ACHN (cell line): ENCODE measurements around the gene ELF4.
"Not testable (repeated sequence)": the region's sequence is repeated elsewhere in the genome, so short reads cannot be mapped to it uniquely, and the experiment has no call there.

Experiments
- DNase-seq: peaks from one replicate; pipeline ENCODE4 v3.0.0-alpha.2; 2015
- in situ Hi-C: cut with HindIII; loops from 2 replicates; pipeline ENCODE4 v1.10.0; 2017; ENCODE audit warnings: low sequenced_read_pairs, low pct_ligation_motif_present, low pct_unique_long_range_greater_than_20kb

The ELF4 gene

DNA sequence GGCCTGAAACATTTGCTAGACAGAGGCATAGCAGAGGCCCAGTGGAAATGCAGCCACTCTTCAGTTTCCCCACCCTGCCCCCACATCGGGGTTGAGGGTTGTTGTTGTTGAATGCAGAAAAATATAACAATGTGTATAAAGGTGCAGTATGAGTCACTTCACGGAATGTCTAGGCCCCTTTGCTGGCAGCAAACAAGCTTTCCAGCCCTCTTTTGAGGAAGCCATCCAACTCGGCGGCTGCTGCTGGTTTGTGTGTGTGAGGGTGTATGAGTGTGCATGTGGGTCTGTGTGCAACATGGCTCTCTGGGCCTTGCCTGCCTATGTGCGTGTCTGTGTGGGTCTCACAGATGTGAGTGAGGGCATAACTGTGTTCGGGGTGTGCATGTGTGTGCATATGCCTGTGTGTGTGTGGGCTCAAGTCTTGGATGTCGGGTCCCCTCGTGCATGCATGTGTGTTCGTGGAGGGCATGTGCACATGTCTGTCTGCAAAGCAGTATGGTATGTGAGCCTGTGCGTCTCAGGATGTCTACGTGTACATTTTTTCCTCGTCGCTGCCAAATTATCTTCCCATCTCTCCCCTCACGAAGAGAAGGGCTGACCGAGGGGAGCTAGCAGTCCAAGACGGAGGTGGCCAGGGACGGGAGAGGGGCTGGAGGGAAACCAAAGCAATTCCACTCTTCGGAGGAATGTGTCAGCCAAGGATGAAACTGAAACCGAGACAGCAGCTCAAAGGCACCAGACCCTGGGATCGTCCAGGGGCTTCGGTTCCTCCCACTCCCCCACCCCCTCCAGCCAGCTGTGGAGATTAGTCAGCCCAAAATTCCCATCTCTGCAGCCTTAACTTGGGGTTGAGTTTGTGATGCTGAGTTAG is 8.4 kb upstream of the ELF4 start:
- peak; percentile 3 for DNase-seq
- in situ Hi-C loops = no loop called here

DNA sequence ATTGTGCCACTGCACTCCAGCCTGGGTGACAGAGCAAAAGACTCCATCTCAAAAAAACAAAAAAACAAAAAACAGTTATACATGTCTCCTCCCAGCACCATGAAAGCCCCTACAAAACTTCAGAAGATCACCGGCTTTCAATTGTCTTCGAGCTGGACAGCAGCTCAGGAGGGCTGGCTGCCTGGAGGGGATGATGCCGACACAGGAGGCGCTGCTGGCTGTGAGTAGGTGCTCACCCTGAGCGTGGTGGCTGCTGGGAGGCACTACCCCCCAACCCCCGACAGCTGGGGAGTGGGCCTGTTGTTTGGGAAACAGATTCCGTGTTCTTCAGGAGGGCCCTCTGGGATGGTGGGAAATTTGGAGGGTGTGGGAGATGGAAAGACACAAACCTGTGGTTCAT is 6.9 kb upstream of the ELF4 start:
- no peak for DNase-seq
- in situ Hi-C loops = no loop called here

DNA sequence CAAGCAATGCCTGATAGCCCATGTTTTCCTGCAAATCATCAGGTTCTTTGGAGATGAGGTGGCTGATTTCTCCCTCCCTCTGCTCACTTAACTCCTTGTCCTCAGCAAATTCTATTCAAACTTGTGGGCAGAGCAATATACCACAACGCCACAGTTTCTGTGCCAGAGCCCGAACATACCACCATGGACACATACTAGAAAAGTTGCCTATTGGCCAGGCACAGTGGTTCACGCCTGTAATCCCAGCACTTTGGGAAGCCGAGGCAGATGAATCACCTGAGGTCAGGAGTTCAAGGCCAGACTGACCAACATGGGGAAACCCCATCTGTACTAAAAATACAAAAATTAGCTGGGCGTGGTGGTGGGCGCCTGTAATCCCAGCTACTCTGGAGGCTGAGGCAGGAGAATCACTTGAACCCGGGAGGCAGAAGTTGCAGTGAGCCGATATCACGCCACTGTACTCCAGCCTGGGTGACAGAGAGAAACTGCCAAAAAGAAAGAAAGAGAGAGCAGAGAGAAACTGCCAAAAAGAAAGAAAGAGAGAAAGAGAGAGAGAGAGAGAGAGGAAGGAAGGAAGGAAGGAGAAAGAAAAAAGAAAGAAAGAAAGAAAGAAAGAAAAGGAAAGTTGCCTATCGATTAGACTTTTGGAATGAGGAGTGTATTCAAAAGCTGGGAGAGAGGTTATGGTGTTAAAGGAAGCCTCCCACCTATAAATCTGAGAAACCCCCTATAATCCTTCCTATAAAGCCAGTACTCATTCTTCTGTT is 5.0 kb upstream of the ELF4 start:
- DNase-seq, in situ Hi-C loops: not testable (repeated sequence)

DNA sequence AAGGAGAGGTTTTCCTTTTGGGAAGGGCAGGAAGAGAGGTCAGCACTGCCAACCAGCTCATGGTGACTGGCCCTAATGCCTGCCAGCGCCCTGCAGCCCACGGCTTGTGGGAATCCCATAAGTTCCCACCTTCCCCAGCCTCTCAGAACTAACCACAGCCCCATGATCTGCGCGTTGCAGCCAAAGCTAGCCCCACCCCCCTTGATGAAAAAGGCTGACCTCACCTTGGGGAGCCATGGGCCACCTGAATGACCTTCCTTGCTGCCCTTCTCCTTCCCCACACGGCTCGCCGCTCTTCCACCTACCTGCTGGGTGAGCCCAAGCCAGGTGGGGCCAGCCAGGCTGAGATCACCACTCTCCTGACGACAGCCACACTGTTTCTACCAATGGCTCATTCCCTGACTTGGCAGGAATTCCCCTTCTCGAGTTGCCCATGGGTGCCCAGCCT is 3.9 kb upstream of the ELF4 start:
- in situ Hi-C loops = no loop called here
- DNase-seq = peak; percentile 7

DNA sequence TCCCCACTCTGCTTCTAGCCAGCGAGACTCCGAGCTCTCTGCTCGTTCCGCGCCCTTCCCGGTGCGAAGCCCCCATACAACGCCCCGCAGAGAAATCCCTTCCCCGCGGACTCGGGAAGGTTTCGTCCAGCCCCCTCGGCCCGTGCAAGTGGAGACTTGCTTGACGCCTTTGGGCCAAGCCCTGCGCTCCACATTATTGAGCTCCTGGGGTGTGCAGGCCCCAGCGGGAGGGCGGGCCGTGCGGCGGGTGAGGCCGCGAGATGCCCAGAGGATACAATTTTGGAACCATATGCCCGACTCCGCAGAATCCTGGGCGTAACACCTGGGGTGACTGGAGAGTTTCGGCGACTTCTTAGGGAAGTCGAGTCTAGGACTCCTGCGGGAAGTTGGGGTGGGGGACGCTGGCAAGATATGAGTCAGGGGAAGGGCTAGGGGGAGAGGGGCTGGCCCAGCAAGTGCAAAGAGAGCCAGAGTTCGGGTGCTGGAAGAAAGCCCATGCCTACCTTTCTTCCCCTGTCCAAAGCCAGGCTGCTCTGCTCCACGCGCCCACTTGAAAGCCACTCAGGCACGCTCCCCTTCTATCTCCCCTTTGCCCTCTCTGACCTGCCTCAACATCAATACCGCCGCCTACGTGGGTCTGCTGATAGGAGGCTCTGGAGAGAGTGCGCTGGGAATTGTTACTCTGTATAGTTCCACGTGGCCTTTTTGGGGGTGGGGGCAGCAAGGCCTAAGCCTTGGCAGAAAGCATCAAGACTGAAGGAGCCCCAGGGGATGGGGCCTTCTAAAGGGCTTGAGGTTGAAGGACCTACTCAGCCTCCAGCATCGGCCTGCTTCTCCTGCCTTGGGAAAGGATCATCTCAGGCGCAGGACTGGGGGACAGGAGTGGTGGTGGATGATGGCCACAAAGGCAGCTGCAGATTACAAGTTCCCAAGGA is 1.2 kb upstream of the ELF4 start:
- peak; percentile 19 for DNase-seq
- in situ Hi-C loops = no loop called here

DNA sequence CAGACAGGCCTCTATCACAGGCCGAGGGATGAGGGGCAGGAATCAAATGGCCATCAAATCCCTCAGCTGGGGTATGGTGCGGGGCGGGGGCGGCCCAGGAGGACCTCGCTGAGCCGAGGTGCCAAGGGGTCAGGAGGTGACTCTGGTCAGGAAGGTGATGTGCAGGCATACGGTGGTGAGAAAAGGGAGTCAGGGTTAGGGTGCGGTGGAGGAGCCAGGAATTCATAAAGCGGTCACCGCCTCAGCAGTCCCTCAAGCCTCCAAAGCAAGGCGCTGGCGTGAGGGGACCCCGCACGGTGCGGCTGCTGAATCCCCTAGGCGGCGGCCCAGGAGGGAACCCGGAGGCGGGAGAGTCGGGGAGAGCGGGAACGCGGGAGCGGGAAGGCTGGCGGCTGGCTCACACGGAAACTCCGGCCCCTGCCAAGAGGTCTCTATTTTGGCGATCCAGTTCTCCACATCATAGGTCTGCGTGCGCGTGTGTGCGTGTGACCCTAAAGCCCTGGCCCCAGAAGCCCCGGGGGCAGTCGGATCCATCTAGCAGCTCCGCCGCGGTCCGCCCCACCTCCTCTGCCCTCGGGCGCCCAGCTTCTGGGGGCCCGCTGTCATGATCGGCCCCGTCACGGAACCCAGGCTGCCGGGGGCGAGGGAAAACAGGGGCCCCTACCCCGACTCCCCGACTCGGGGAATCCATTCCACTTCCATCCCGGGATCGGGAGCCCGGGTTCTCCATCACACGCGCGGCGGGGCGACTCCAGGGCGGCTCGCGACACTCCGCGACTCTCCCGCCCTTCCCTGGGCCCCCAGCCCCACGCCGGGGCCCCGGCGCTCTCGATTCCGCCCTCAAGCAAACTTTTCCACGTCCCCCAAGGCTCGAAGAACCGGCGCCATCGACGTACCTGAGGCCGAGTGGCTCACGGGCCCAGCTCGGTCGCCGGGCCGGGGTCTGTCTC is 593 bp downstream of the ELF4 start:
- in situ Hi-C loops = no loop called here
- no peak for DNase-seq

DNA sequence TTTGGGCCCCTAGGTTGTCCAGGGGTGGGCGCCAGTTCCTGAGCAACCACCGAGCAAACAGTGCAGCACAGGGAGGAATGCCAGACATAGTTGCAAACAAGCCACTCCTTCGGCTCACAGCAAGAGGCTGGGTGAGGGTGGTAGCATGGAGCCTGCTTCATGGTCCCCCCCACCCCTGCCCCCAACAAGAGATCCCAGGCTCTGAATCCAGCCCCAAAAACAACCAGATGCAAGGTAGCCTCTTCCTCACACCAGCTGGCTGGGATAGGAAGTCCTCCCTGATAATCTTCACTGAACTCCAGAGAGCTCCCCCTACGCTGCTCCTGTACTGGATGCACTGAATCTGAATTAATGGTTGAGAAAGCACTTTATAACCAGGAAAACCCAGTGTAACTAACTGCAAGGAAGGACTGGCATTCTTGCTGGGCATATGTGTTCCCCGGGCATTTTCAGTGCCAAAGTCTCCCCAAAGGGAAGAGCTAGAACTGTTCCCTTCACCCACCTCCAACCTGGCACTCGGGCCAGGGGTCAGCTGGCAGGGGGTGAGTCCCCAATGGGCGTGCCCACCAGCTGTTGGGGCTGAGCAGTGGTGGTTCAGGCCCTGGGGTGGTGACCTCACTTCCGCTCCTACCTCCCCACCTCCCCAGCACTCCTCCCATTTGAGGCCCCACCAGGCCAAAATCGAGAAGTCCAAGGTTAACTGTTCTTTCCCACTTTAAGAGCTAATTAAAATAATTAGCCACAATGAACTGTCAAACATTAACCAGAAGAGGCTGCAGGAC is 1.5 kb downstream of the ELF4 start:
- DNase-seq = peak; percentile 18
- in situ Hi-C loops = no loop called here

DNA sequence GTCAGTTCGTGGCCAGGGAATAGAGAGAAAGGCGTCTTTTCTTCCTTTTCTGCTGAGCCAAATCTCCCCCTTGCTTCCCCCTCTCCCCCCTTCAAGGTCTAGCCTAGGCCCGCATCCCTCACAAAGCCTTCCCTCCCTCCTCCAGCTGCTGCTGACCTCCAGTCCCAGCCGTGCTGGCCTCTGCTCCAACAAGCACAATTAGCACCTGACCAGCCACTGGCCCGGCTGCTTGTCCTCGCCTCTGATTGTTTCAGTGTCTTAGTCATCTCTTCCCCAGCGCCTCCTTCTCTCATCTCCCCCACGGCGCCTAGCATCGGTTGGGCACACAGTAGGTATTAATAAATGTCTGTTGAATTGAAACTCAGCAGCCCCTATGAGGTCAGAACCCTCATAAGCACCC is 4.2 kb downstream of the ELF4 start:
- in situ Hi-C loops = no loop called here
- no peak for DNase-seq

DNA sequence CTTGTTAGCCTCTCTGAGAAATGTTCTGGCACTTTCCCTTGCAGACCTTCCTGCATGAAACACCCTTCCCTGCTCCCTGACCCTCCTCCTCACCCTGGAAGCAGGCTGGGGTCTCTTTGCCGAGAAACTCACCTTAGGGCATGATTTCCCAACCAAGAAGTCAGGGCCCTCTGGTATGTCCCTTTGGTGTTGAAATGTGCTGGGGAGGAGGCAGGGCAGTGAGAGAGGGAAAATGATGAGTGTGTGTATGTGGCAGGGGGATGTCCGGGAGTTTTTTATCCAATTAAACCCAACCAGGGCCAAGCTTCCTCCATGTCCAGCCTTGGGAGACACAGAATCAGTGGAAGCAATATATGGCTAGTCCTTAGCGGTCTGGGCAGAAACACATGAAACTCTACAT is 5.1 kb downstream of the ELF4 start:
- in situ Hi-C loops = no loop called here
- no peak for DNase-seq

DNA sequence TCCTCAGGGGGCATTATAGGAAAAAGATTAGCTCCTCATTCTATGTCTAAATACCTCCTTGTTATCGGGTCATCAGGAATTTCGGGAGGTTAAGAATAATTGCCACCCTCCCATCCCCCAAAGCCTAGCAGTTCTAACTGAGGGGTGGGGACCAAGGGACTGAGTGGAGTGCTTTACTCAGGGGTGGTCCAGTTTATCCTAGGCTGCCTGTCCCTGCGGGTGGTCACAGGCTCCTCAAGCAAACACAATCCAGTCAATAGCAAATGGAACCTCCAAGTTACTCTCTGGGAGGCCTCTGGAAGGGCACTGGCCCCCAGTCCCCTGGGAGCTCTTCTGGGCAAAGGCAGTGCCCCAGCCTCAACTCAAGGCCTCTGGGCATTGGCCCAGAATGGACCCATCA is 6.7 kb downstream of the ELF4 start:
- no peak for DNase-seq
- in situ Hi-C loops = no loop called here

DNA sequence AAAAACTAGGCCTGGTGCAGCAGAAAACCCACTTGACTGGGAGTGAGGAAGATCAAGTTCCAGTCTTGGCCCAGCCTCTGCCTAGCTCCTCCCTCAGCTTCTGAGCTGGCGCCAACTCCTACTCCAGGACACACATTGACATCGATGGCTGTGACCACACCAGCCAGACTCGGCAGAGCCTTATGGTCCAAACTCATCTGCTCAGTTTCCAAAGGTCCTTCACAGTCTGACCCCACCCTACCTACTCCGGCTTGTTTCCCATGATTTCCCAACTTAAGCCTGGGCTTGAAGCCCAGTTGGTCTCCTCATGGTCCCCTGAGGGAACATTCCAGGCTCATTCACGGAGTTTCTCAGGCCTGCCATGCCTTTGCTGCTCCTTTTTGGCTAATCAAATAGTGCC is 10.1 kb downstream of the ELF4 start:
- in situ Hi-C loops = no loop called here
- no peak for DNase-seq

DNA sequence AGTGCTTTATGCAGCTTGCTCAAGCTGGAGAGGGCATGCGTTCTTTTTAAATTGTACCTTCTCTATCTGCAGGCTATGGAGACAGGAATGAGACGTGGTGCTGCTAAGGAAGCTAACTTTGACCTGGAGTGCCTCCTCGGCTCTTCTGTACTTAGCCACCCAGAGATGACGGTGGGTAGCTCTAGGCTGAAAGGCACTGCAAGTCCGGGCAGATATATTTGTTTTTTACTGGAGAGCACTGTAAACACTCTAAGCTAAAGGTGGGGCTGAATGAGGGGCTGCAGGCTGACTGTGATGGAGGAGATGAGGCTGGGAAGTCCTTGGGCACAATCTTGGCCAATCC is 12.1 kb downstream of the ELF4 start:
- in situ Hi-C loops = no loop called here

DNA sequence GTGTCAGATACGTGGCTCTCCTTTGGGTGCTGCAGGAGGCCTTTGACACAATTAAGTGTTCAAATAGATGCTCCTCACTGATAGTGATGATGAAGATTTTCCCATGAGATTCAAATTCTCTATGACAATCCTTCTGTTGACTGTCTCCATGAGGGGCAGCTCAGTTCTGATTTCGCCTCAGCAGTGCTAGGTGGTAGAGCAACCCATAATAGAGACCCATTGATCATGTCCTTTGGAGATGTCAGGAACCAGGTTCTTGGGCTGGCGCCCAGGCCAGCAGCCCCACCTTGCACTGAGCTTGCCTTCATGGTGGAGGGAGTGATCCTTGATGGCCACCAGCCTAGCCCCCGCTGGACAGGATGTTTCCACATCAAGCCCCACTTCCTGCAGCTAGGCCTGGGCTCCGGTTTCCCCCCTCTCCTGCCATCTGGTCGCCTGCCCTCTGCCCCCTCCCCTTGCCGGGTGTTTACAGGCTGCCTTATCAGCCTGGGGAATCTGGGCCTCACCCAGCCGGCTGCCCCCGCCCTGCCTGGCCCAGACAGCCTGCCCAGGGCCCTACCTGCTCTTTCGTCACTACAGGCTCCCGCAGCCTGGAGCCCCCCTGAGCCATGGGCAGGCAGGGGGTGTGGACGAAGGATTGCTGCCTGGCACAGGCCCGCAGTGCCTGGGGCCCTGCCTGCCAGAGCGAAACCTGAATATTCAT is 12.6 kb downstream of the ELF4 start:
- in situ Hi-C loops = no loop called here
- DNase-seq = no peak

More for the DNA sequence above, 12.1 kb downstream of the ELF4 start:
- DNase-seq = no peak

DNA sequence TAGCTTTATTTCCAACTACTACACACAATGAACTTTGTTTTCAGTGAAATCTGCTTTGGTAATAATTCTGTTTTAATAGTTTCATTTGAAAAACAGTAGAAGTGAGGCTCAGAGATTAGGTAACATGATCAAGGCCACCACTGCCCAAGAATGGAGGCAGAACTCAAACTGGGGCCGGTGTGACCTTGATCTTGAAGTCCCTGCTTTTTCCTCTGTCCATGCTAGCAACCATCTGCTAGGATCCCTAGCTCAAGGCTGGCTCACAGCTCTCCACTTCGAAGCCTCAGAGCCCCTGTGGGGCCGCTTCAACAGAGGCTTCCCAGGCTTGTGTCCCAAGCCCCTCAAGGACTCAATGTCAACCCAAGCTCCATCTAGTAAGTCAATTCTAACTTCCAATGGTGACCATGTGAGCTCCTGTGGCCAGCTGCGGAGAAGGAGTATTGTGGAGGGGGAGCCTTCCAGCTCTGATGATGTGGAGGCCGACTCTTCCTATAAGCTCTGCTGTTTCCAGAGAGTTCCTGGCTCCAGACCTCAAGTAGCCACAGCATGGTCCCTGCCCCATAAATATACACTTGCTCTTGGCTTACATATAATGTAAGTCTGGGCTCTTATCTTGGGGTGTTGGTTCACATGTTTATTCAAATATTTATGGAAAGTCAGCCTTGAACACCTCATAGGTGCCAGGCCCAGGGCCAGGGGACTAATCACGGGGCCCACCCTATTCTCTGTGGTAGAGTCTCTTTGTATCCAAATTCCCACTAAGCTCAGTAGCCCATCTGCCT is 14.9 kb downstream of the ELF4 start:
- no peak for DNase-seq
- in situ Hi-C loops = no loop called here

DNA sequence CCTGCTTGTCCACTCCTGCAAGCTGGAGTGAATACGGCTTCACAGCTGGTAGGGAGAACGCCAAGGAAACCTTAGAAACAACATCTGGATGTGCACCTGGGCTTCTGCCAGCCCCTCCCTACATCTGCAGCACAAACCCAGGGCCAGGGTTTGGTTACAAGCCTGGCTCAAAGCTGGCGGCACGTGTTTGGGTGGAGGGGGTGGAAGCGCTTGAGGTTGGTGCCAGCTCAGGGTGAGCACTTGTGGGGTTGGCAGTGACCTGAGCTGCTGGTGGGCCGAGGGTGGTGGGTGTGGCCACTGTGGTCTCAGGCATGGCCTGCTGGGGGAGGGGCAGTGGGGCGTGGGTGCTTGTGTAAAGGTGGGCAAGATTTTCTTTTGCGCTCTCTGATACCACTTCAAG is 15.6 kb downstream of the ELF4 start:
- no peak for DNase-seq
- in situ Hi-C loops = no loop called here

DNA sequence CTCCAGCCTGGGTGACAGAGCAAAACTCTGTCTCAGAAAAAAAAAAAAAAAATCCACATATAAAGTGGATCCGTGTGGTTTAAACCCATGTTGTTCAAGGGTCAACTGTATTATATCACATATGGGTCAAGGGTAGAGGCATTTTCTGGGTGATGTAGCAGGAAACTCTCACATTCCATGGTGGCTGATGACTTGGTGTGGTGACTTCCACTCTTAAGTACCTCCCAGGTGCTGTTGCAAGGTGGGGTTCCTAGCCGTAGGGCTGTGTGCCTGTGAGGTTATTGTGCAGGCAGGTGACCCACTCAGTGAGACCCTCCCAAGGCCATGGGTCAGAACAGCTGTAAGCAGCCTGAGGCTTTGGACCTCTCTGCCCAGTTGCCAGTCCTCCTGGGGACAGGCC is 17.0 kb downstream of the ELF4 start:
- in situ Hi-C loops = no loop called here
- DNase-seq = no peak
